SU-DHL-6 (cell line): Measurements from ENCODE around the gene SP110.

ENCODE experiments used
- H2AFZ ChIP-seq: fragments of 200-600 bp; sonication (generic); 2 replicates; pipeline ENCODE4 v1.6.1; 2014; ENCODE audit warnings: low read depth, mild to moderate bottlenecking, moderate library complexity, mixed read lengths, antibody characterized with exemption, low read length; ENCODE audit not compliant: severe bottlenecking
- H3F3A ChIP-seq: fragments of 200-600 bp; shearing (Covaris generic); 2 replicates; pipeline ENCODE4 v1.6.0; 2016; ENCODE audit warnings: antibody characterized with exemption, mild to moderate bottlenecking; ENCODE audit not compliant: insufficient read depth
- H3K27ac ChIP-seq: fragments of 200-600 bp; sonication (generic); 2 replicates; pipeline ENCODE4 v1.5.1; 2016; ENCODE audit warnings: low read depth, mild to moderate bottlenecking, low read length, moderate library complexity, mixed read lengths
- H3K27me3 ChIP-seq: fragments of 200-600 bp; sonication (generic), shearing (Covaris generic); 2 replicates; pipeline ENCODE4 v1.6.0; 2014; ENCODE audit warnings: mild to moderate bottlenecking, low read length
- H3K36me3 ChIP-seq: fragments of 200-600 bp; sonication (generic); 2 replicates; pipeline ENCODE4 v1.6.1; 2014; ENCODE audit warnings: mild to moderate bottlenecking, low read length, mixed read lengths
- H3K4me2 ChIP-seq: fragments of 300-600, 200-600 bp; shearing (Covaris generic), sonication (generic); 2 replicates; pipeline ENCODE4 v1.6.0; 2014; ENCODE audit warnings: low read length, low read depth, mild to moderate bottlenecking; ENCODE audit not compliant: poor library complexity, severe bottlenecking
- H3K4me3 ChIP-seq: fragments of 200-600 bp; sonication (generic); 2 replicates; pipeline ENCODE4 v1.5.1; 2014; ENCODE audit warnings: antibody characterized with exemption, low read length, mild to moderate bottlenecking, mixed read lengths; ENCODE audit not compliant: insufficient read depth, poor library complexity, severe bottlenecking
- H3K79me2 ChIP-seq: fragments of 200-600 bp; sonication (generic); 2 replicates; pipeline ENCODE4 v1.6.1; 2014; ENCODE audit warnings: mild to moderate bottlenecking, low read length, moderate library complexity; ENCODE audit not compliant: insufficient read depth
- H3K9ac ChIP-seq: fragments of 200-600 bp; sonication (generic); 2 replicates; pipeline ENCODE4 v1.7.0; 2014; ENCODE audit warnings: mild to moderate bottlenecking, low read length
- H3K9me2 ChIP-seq: fragments of 200-600 bp; sonication (generic); replicated peaks from 2 replicates; pipeline ENCODE4 v1.6.1; 2014; ENCODE audit warnings: low read length; ENCODE audit not compliant: insufficient read depth
- H3K9me3 ChIP-seq: fragments of 200-600 bp; sonication (generic); 2 replicates; pipeline ENCODE4 v1.6.1; 2014; ENCODE audit warnings: low read length, mixed read lengths; ENCODE audit not compliant: insufficient read depth
- H4K20me1 ChIP-seq: fragments of 200-600 bp; sonication (generic); 2 replicates; pipeline ENCODE4 v1.6.1; 2014; ENCODE audit warnings: low read depth, mild to moderate bottlenecking, antibody characterized with exemption, low read length, moderate library complexity, mixed read lengths
- EZH2phosphoT487 ChIP-seq: fragments of 200-600 bp; sonication (generic), shearing (Covaris generic); conservative IDR thresholded peaks from 2 replicates; pipeline ENCODE4 v1.6.1; 2018; ENCODE audit warnings: mild to moderate bottlenecking, antibody characterized with exemption, low read length, moderate library complexity, mixed read lengths
- TF ChIP-seq, protein P1 (sequence below): fragments of 200-600 bp; sonication (generic); IDR thresholded peaks from one replicate; pipeline ENCODE4 v1.5.1; 2017; ENCODE audit warnings: antibody characterized with exemption, mild to moderate bottlenecking, low read length, moderate library complexity; ENCODE audit not compliant: insufficient read depth, poor library complexity, severe bottlenecking

SP110 gene

GRCh38 chr2:230135130-230135525, 84.7 kb downstream of the SP110 start:
- no peak overlapping the region for H3K4me3 ChIP-seq
- no peaks in the 10 kb centered on the region for H3F3A ChIP-seq
- no peak overlapping the region for H3K9ac ChIP-seq
- no peaks in the 10 kb centered on the region for H3K27me3 ChIP-seq
- TF ChIP-seq, protein P1, sequence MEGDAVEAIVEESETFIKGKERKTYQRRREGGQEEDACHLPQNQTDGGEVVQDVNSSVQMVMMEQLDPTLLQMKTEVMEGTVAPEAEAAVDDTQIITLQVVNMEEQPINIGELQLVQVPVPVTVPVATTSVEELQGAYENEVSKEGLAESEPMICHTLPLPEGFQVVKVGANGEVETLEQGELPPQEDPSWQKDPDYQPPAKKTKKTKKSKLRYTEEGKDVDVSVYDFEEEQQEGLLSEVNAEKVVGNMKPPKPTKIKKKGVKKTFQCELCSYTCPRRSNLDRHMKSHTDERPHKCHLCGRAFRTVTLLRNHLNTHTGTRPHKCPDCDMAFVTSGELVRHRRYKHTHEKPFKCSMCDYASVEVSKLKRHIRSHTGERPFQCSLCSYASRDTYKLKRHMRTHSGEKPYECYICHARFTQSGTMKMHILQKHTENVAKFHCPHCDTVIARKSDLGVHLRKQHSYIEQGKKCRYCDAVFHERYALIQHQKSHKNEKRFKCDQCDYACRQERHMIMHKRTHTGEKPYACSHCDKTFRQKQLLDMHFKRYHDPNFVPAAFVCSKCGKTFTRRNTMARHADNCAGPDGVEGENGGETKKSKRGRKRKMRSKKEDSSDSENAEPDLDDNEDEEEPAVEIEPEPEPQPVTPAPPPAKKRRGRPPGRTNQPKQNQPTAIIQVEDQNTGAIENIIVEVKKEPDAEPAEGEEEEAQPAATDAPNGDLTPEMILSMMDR = no peak
- no peak for TF ChIP-seq EZH2phosphoT487
- no peak overlapping the region for H3K4me2 ChIP-seq
- H2AFZ ChIP-seq = no peak overlapping the region
- no peaks in the 10 kb centered on the region for H3K79me2 ChIP-seq
- no peaks in the 10 kb centered on the region for H3K9me2 ChIP-seq
- H3K36me3 ChIP-seq = no peaks in the 10 kb centered on the region
- H3K27ac ChIP-seq = no peak overlapping the region
- no peaks in the 10 kb centered on the region for H3K9me3 ChIP-seq
- no peaks in the 10 kb centered on the region for H4K20me1 ChIP-seq

DNA sequence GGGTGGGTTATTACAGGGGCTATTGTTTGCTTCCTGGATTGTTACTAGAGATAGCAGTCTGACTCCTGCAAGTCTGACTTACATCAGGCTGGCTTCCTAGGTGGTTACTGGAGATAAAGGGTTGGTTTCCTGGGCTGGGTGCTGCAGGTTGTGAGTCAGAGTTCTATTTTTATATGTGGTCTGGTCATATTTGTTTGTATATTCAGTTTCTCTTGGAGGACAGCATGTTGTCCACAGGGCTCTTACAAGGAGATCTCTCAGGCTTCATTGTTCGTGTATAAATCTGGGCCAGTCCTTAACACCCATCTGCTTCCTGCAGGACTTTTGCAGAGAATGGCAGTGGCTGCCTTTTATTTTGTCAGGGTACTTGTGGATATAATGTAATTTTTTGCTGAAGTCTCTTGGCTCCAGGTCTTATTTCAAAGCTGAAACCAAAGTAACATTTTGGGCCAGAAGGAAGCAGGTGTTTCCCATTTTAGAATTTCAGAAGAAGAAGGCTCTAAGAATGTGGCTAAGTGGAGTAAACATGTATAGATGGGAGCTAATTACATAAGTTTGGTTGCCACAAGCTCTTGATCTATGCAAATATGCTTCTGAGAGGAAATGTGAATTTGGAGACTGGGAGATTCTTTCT, 85.2 kb downstream of the SP110 start:
- no peaks in the 10 kb centered on the region for H3K79me2 ChIP-seq
- no peaks in the 10 kb centered on the region for H3K36me3 ChIP-seq
- H3K9me2 ChIP-seq = no peaks in the 10 kb centered on the region
- no peaks in the 10 kb centered on the region for H3K27me3 ChIP-seq
- no peak overlapping the region for H2AFZ ChIP-seq
- H3K4me2 ChIP-seq = no peak overlapping the region
- no peak overlapping the region for H3K9ac ChIP-seq
- H3K27ac ChIP-seq = no peak overlapping the region
- H4K20me1 ChIP-seq = no peaks in the 10 kb centered on the region
- no peaks in the 10 kb centered on the region for H3K9me3 ChIP-seq
- no peaks in the 10 kb centered on the region for H3F3A ChIP-seq
- no peak for TF ChIP-seq EZH2phosphoT487
- TF ChIP-seq, protein P1 = no peak
- H3K4me3 ChIP-seq = no peak overlapping the region

DNA sequence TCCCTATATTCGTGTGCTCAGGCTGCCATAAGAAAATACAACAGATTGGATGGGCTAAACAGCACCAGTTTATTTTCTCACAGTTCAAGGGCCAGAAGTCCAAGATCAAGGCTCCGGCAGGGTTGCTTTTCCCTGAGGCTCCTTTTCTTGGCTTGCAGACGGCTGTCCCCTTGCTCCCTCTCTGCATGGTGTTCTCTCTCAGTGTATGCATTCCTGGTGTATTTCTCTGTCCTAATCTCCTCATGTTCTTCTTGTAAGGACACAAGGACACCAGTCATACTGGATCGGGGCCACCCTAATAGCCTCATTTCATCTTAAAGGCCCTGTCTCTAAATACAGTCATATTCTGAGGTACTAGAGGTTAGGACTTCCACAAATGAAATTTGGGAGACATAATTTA, 88.4 kb downstream of the SP110 start:
- H3K4me2 ChIP-seq = no peak overlapping the region
- no peak overlapping the region for H3K27ac ChIP-seq
- no peaks in the 10 kb centered on the region for H4K20me1 ChIP-seq
- H3K4me3 ChIP-seq = no peak overlapping the region
- no peaks in the 10 kb centered on the region for H3K9me2 ChIP-seq
- no peak overlapping the region for H3K9ac ChIP-seq
- H2AFZ ChIP-seq = no peak overlapping the region
- H3K9me3 ChIP-seq = no peaks in the 10 kb centered on the region
- TF ChIP-seq, protein P1 = no peak
- TF ChIP-seq EZH2phosphoT487 = no peak
- no peaks in the 10 kb centered on the region for H3K27me3 ChIP-seq
- no peaks in the 10 kb centered on the region for H3K79me2 ChIP-seq
- H3F3A ChIP-seq = no peaks in the 10 kb centered on the region
- H3K36me3 ChIP-seq = no peaks in the 10 kb centered on the region
